ENCODE results near the gene SMG6. TPM values are rescaled to one million over a fixed set of nuclear protein-coding genes. Genes with fewer than 3 reads are reported as not detected.

Gene SMG6
- total and polyA plus RNA-seq, 2 of the 13 experiments (the other 11 are each of a cell fraction or from before 2014, with no cell fraction given) = 4.6 to 14.6 TPM

DNA sequence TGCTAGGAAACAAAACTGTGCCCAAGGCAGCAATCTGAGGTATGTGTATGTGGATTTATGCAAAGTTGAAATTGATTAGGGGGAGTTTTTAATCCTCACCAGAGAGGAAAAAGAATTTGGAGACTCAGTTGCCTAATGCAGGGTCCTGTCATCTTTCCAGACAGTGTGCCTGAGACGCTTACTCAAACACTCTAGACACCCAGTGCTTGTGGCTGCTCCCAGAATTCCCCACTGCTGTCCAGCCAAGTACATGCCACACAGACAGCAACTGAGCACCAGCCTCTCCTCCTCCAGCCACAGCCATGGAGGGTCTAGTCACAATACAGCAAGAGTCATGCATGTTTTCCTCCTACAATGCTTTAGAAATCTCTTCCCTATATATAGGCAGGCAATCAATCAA is 130.6 kb downstream of the SMG6 start:
- no peaks in the 10 kb centered on the region for H3K9me3 ChIP-seq (ENCODE audit: low read length)
- H3K27me3 ChIP-seq (ENCODE audit: control insufficient read depth in 1 of 2, insufficient read depth in 2 of 2, low read length in 2 of 2) = no peaks in the 10 kb centered on the region
- no peaks in the 10 kb centered on the region for H3K79me2 ChIP-seq (ENCODE audit: insufficient read depth, low read length)
- no peaks in the 10 kb centered on the region for H4K20me1 ChIP-seq (ENCODE audit: insufficient read depth, low read length)
- DNase-seq (ENCODE audit: low spot score) = no peak
- in situ Hi-C loops (cut with HindIII; ENCODE audit: extremely low pct_ligation_motif_present, low pct_unique_long_range_greater_than_20kb) = no loop called here
- CTCF ChIA-PET (ENCODE audit: low intra/inter-chr PET ratio, low total read pairs) = no interaction called here
- ATAC-seq = no peak
- no peak overlapping the region for H2AFZ ChIP-seq (ENCODE audit: low read length)
- no peak overlapping the region for H3K4me3 ChIP-seq (replicated peaks in 1 of 3; ENCODE audit: insufficient read depth in 1 of 3, low read depth in 2 of 3, low read length in 3 of 3)
- BruUV-seq (replicated peaks) = no TSS peak
- WGBS (ENCODE audit: low lambda C conversion rate) = 100% methylated on average over 1 of the region's 1 CpG
- peaks cover 7 to 23% of the 10 kb centered on the region in 2 experiments for H3K36me3 ChIP-seq (replicated peaks in 1 of 2; ENCODE audit: control insufficient read depth in 1 of 2, insufficient read depth in 2 of 2, low read length in 2 of 2)
- POLR2A ChIA-PET = no interaction called here
- no peak for FAIRE-seq
- H3K4me2 ChIP-seq (ENCODE audit: low read depth, low read length) = no peak overlapping the region
- no peak overlapping the region for H3K27ac ChIP-seq (ENCODE audit: extremely low read length, insufficient read depth, low read length)
- no peak overlapping the region for H3K9ac ChIP-seq (ENCODE audit: insufficient read depth, low read depth, low read length)
- peaks cover 66% of the 10 kb centered on the region for H3K4me1 ChIP-seq (ENCODE audit: insufficient read depth, low read length)
- intact Hi-C loops (cut with micrococcal nuclease; ENCODE audit: unreplicated experiment) = loop anchor here (2.0 to 5.0 kb wide), 2 partner anchors 69 to 78 kb away; no protein-coding TSS in a partner anchor
- TF ChIP-seq FOXA3 (CRISPR knock-in tag; IDR thresholded peaks at IDR 0.05) = no peak
- no peak for TF ChIP-seq ZNF274 (CRISPR knock-in tag; IDR thresholded peaks at IDR 0.05)
- no peak for TF ChIP-seq PHF8 (CRISPR knock-in tag; IDR thresholded peaks at IDR 0.05)
- TF ChIP-seq POLR2AphosphoS2 (IDR thresholded peaks at IDR 0.05; ENCODE audit: low read depth, low read length) = no peak
- TF ChIP-seq, protein P1, sequence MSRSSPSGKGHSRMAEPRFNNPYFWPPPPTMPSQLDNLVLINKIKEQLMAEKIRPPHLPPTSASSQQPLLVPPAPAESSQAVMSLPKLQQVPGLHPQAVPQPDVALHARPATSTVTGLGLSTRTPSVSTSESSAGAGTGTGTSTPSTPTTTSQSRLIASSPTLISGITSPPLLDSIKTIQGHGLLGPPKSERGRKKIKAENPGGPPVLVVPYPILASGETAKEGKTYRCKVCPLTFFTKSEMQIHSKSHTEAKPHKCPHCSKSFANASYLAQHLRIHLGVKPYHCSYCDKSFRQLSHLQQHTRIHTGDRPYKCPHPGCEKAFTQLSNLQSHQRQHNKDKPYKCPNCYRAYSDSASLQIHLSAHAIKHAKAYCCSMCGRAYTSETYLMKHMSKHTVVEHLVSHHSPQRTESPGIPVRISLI (CRISPR knock-in tag; IDR thresholded peaks at IDR 0.05; ENCODE audit: borderline replicate concordance) = no peak
- TF ChIP-seq GATAD1 (CRISPR knock-in tag; IDR thresholded peaks at IDR 0.05) = no peak
- TF ChIP-seq MIER3 (CRISPR knock-in tag; IDR thresholded peaks at IDR 0.05; ENCODE audit: borderline replicate concordance) = no peak
- no peak for TF ChIP-seq AHDC1 (CRISPR knock-in tag; IDR thresholded peaks at IDR 0.05; ENCODE audit: borderline replicate concordance)
- TF ChIP-seq PRPF4 (IDR thresholded peaks at IDR 0.05; ENCODE audit: low read depth, low read length, poor library complexity, severe bottlenecking) = no peak
- TF ChIP-seq ARNT2 (CRISPR knock-in tag; IDR thresholded peaks at IDR 0.05; ENCODE audit: low read depth) = no peak
- TF ChIP-seq PLRG1 (conservative IDR thresholded peaks at IDR 0.05) = no peak

Measured in HepG2 (cell line).